Keratinocyte (primary cell): ENCODE results near the gene CINP. TPM values are rescaled to one million over a fixed set of nuclear protein-coding genes. Genes with fewer than 3 reads are reported as not detected.

Experiments
- DNase-seq: peaks from one replicate; pipeline ENCODE4 v3.0.0-alpha.2; 2011; ENCODE audit warnings: low read depth, missing footprints, low spot score
- FAIRE-seq: peaks from 2 replicates; lab custom pipeline; 2011; peaks lifted over from hg19 to GRCh38; lab: Jason Lieb, UNC
- H2AFZ ChIP-seq: 2 replicates; pipeline ENCODE4 v1.6.0; 2012; ENCODE audit warnings: low read length, control low read depth, inconsistent platforms; ENCODE audit not compliant: control insufficient read depth
- H3K27ac ChIP-seq: 2 replicates; pipeline ENCODE4 v1.5.1; 2011; ENCODE audit warnings: low read length; ENCODE audit not compliant: control insufficient read depth, insufficient read depth
- H3K27me3 ChIP-seq: 3 replicates; pipeline ENCODE4 v1.6.0; 2011; ENCODE audit warnings: low read length; ENCODE audit not compliant: control insufficient read depth, insufficient read depth; ENCODE audit errors: extremely low read depth
- H3K36me3 ChIP-seq, 2 experiments: 2 replicates in 1 of 2; 3 replicates in 1 of 2; pipeline ENCODE4 v1.5.1; 2011; ENCODE audit warnings: low read length in 2 of 2, mild to moderate bottlenecking in 1 of 2; ENCODE audit not compliant: control insufficient read depth in 2 of 2, insufficient read depth in 2 of 2; ENCODE audit errors: extremely low read depth in 1 of 2
- H3K4me1 ChIP-seq: 3 replicates; pipeline ENCODE4 v1.5.1; 2011; ENCODE audit warnings: low read length; ENCODE audit not compliant: control insufficient read depth, insufficient read depth; ENCODE audit errors: extremely low read depth
- H3K4me2 ChIP-seq: 3 replicates; pipeline ENCODE4 v1.6.0; 2011; ENCODE audit warnings: low read depth, low read length; ENCODE audit not compliant: control insufficient read depth, insufficient read depth; ENCODE audit errors: extremely low read depth
- H3K4me3 ChIP-seq, 3 experiments: fragments of 200-600 bp in 1 of 3; sonication (generic) in 1 of 3; 2 replicates in 2 of 3; 3 replicates in 1 of 3; pipeline ENCODE4 v1.5.1; 2011 to 2016; ENCODE audit warnings: low read length in 3 of 3, mild to moderate bottlenecking in 3 of 3, control low read depth in 2 of 3, inconsistent platforms in 1 of 3, low read depth in 1 of 3, mixed read lengths in 1 of 3, mixed run types in 1 of 3, moderate library complexity in 1 of 3; ENCODE audit not compliant: control insufficient read depth in 2 of 3, insufficient read depth in 2 of 3; ENCODE audit errors: extremely low read depth in 1 of 3
- H3K79me2 ChIP-seq: 2 replicates; pipeline ENCODE4 v1.6.0; 2012; ENCODE audit warnings: low read length; ENCODE audit not compliant: control insufficient read depth, insufficient read depth
- H3K9ac ChIP-seq: 3 replicates; pipeline ENCODE4 v1.6.0; 2011; ENCODE audit warnings: low read length; ENCODE audit not compliant: control insufficient read depth, insufficient read depth; ENCODE audit errors: extremely low read depth
- H3K9me1 ChIP-seq: 3 replicates; pipeline ENCODE4 v1.6.0; 2011; ENCODE audit warnings: low read length; ENCODE audit not compliant: control insufficient read depth, insufficient read depth; ENCODE audit errors: extremely low read depth
- H3K9me3 ChIP-seq: 2 replicates; pipeline ENCODE4 v1.5.1; 2012; ENCODE audit warnings: low read depth, low read length; ENCODE audit not compliant: control insufficient read depth
- H4K20me1 ChIP-seq: 3 replicates; pipeline ENCODE4 v1.6.0; 2011; ENCODE audit warnings: low read length; ENCODE audit not compliant: control insufficient read depth, insufficient read depth; ENCODE audit errors: extremely low read depth
- EZH2 ChIP-seq: IDR thresholded peaks from one replicate; pipeline ENCODE4 v1.6.1; 2012; ENCODE audit warnings: inconsistent platforms, mild to moderate bottlenecking, low read length, moderate library complexity
- dilution Hi-C: fragments of 300-500 bp; cut with MboI; formaldehyde crosslinking; loops from one replicate; pipeline ENCODE4 v1.7.0; 2020; ENCODE audit warnings: low sequenced_read_pairs; ENCODE audit not compliant: extremely low pct_ligation_motif_present
- polyA minus RNA-seq, 3 experiments: library from RNA; depleted of rRNA, polyadenylated mRNA; stranded (reverse); fragments of >200 nt; gene quantifications; 1 replicate in 1 of 3; 2 replicates in 1 of 3; 3 replicates in 1 of 3; pipeline ENCODE4 v1.2.3, GENCODE V29; 2011
- polyA plus RNA-seq, 5 experiments: library from polyadenylated mRNA; depleted of rRNA in 3 of 5; stranded (reverse) in 3 of 5; stranded (forward) in 1 of 5; unstranded in 1 of 5; fragments of >200 nt; gene quantifications; 1 replicate in 1 of 5; 2 replicates in 3 of 5; 3 replicates in 1 of 5; pipeline versions ENCODE4 v1.2.1 to v1.2.3, GENCODE V29; 2011 to 2012; ENCODE audit warnings: missing spikeins in 2 of 5, low read depth in 1 of 5, low replicate concordance in 1 of 5
- TF ChIP-seq, protein P1 (sequence below), 3 experiments: IDR thresholded peaks in 1 of 3; conservative IDR thresholded peaks in 1 of 3; optimal IDR thresholded peaks in 1 of 3; 2 replicates in 2 of 3; 3 replicates in 1 of 3; pipeline versions ENCODE3 to v1.5.1; 2011; ENCODE audit warnings: low read length in 3 of 3, mild to moderate bottlenecking in 3 of 3, moderate library complexity in 2 of 3, control low read depth in 1 of 3, inconsistent platforms in 1 of 3; ENCODE audit not compliant: insufficient read depth in 2 of 3; ENCODE audit errors: extremely low read depth in 1 of 3

The CINP gene
- polyA plus RNA-seq (44.3 to 55.4 TPM (median 49.3 TPM) in 3 replicates), polyA minus RNA-seq (22.4 to 36.5 TPM (median 35.4 TPM) in 3 replicates)
- 50.6 TPM for polyA plus RNA-seq (2011; ENCODE audit: low read depth)
- 54.6 and 61.0 TPM in 2 replicates for polyA plus RNA-seq (2011; cell fraction: cytosol; rRNA removed)
- polyA plus RNA-seq (2011; cell fraction: nucleus; rRNA removed) = 23.4 and 23.6 TPM in 2 replicates
- 33.9 and 48.7 TPM in 2 replicates for polyA plus RNA-seq (2012; ENCODE audit: low replicate concordance)
- 29.2 TPM for polyA minus RNA-seq (2011; cell fraction: cytosol; rRNA and poly(A)+ RNA removed)
- polyA minus RNA-seq (2011; cell fraction: nucleus; rRNA and poly(A)+ RNA removed) = 7.8 and 14.3 TPM in 2 replicates

DNA sequence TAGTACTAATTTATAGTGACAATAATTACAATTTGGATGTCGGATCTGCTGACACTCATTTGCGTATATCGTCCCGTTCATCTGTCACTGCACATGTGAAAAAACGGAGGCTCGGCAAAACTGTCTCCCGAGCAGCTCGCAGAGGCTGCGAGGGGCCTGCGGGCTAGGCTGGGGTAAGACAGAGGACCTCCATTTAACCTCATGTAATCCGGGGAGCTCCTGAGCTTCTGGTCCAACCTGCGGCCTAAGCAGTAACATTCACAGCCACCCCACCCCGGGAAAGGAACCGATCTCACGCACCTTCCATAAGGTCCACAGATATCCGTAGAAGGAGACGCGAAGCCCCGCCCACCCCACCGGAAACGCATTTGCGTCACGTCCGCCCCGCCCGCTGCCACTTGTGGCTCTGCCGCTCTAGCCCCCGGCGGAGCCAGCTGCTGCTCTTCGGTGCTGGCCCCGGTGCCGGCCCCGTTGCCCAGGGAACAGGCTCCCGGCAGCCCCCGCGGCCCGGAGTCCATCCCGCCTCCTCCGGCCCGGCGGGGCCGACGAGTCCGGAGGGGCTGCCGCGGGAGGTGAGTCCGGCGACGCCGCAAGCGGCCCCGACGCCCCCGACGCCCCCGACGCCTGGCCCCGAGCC is at the start of gene CINP, which contains the start of gene TECPR2:
Gene CINP, minus strand, starts transcription at position 346 of the 637 bp plus-strand sequence. Its CDS starts 39 bp downstream, at position 307.
Gene TECPR2, plus strand, starts transcription at position 397 of the 637 bp plus-strand sequence. CDS start 13,781 bp downstream, outside the sequence.
- Histone ChIP-seq H3K27ac (peak within 1 kb of the TSS; percentile 85), H3K4me1 (peaks cover 11% of the 10 kb centered on the region), H3K9me3 (no peaks in the 10 kb centered on the region), H3K27me3 (no peaks in the 10 kb centered on the region), H4K20me1 (no peaks in the 10 kb centered on the region), H3K79me2 (peaks cover 36% of the 10 kb centered on the region), H3K9ac (peak within 1 kb of the TSS; percentile 84), H3K9me1 (no peaks in the 10 kb centered on the region), H3K4me2 (peak within 1 kb of the TSS; percentile 88), H3K4me3 (peak within 1 kb of the TSS; percentile 73 to 92 (median 85)), H3K36me3 (peaks cover 3 to 6% of the 10 kb centered on the region in 2 experiments), H2AFZ (peak within 1 kb of the TSS; percentile 54)
- TF ChIP-seq, protein P1, sequence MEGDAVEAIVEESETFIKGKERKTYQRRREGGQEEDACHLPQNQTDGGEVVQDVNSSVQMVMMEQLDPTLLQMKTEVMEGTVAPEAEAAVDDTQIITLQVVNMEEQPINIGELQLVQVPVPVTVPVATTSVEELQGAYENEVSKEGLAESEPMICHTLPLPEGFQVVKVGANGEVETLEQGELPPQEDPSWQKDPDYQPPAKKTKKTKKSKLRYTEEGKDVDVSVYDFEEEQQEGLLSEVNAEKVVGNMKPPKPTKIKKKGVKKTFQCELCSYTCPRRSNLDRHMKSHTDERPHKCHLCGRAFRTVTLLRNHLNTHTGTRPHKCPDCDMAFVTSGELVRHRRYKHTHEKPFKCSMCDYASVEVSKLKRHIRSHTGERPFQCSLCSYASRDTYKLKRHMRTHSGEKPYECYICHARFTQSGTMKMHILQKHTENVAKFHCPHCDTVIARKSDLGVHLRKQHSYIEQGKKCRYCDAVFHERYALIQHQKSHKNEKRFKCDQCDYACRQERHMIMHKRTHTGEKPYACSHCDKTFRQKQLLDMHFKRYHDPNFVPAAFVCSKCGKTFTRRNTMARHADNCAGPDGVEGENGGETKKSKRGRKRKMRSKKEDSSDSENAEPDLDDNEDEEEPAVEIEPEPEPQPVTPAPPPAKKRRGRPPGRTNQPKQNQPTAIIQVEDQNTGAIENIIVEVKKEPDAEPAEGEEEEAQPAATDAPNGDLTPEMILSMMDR (optimal IDR thresholded peaks at IDR 0.05 in 1 of 3, IDR thresholded peaks at IDR 0.05 in 1 of 3, conservative IDR thresholded peaks at IDR 0.05 in 1 of 3; ENCODE audit: extremely low read depth in 1 of 3, insufficient read depth in 2 of 3, low read length in 3 of 3) = no peak
- no peak for TF ChIP-seq EZH2
- peak; percentile 71 for FAIRE-seq
- dilution Hi-C loops = no loop called here
- DNase-seq = peak; percentile 62

DNA sequence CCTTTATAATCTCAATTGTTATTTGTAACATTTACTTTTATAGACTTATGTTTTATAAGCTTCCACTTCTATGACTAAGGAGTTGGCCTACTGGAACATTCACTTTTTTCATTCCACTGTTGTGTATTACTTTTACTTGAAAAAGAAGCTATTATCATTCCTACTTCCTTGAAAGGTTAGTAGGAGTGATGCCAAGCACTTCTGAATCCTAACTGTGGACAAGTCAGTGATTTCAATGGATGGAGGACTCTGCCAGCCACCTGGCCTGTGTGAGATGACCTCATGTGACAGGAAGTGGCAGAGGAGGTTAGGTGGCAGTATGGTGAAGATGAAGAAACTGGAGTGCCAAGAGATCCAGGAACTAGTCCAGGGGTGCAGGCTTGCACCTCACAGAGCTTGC is 46.0 kb upstream of the CINP start:
- FAIRE-seq = no peak
- no peak for TF ChIP-seq EZH2
- TF ChIP-seq, protein P1 (optimal IDR thresholded peaks at IDR 0.05 in 1 of 3, IDR thresholded peaks at IDR 0.05 in 1 of 3, conservative IDR thresholded peaks at IDR 0.05 in 1 of 3; ENCODE audit: extremely low read depth in 1 of 3, insufficient read depth in 2 of 3, low read length in 3 of 3) = no peak

More for the DNA sequence above, 46.0 kb upstream of the CINP start:
- dilution Hi-C loops = no loop called here
- H3K9ac ChIP-seq = no peak overlapping the region
- no peaks in the 10 kb centered on the region for H3K9me3 ChIP-seq
- H3K4me1 ChIP-seq = no peaks in the 10 kb centered on the region
- H4K20me1 ChIP-seq = no peaks in the 10 kb centered on the region
- H3K27me3 ChIP-seq = no peaks in the 10 kb centered on the region
- no peaks in the 10 kb centered on the region for H3K9me1 ChIP-seq
- H3K4me3 ChIP-seq = no peak overlapping the region
- H2AFZ ChIP-seq = no peak overlapping the region
- no peak overlapping the region for H3K27ac ChIP-seq
- H3K79me2 ChIP-seq = no peaks in the 10 kb centered on the region
- H3K4me2 ChIP-seq = no peak overlapping the region
- no peak for DNase-seq
- H3K36me3 ChIP-seq = peaks cover 0 to 2% of the 10 kb centered on the region in 2 experiments
